ENCODE data around the gene ABR.

ABR gene

DNA sequence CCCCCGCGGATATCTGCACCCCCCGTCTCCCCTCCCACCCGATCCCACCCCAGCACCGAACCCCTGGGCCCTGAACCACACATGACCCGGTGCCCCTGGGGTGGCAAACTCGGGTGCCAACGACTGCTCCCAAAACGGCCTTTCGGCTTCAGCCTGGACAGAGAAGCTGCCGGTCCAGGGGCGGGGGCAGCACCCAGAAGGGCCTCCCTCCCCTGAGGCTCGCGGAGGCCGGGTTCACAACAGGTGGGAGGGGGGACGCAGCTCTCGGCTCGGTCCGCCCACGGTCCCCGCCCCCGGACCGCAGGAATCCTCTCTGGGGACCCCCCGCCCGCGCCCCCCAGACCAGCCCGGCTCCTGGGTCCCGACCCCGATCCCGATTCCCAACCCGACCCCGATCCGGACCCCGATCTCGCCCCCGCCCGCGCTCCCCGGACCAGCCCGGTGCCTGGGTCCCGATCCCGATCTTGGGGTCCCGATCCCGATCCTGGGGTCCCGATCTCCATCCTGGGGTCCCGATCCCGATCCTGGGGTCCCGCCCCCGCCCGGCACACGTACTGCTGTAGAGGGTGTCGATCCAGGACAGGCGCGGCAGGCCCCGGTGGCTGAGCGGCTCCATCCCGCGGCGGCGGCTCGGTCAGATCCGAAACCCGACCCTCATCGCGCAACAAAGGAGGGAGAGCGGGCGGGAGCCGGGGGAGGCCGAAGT lies 516 bp downstream of the ABR start:
- H2BK15ac ChIP-seq (ENCODE audit: low read depth, poor library complexity, severe bottlenecking) = peak overlapping the region; percentile 12
- peak overlapping the region in 1 of 2 experiments; percentile 64 for H3K14ac ChIP-seq (ENCODE audit: low read length in 2 of 2)
- peak overlapping the region in 1 of 2 experiments; percentile 72 for H3K18ac ChIP-seq (ENCODE audit: low read depth in 1 of 2, low read length in 2 of 2)
- H3K4ac ChIP-seq (ENCODE audit: low read depth in 1 of 2, low read length in 2 of 2) = no peak overlapping the region
- WGBS = 1% methylated on average over 59 of the region's 69 CpGs
- peak overlapping the region in 1 of 2 experiments; percentile 73 for H3K23ac ChIP-seq (ENCODE audit: low read length in 2 of 2)
- no peak overlapping the region for H3K27ac ChIP-seq (ENCODE audit: low read length, poor library complexity, severe bottlenecking)
- no peak overlapping the region for H2BK12ac ChIP-seq (ENCODE audit: low read length in 2 of 2)
- peaks cover 0 to 7% of the 10 kb centered on the region in 2 experiments for H3K36me3 ChIP-seq (ENCODE audit: control insufficient read depth in 1 of 2, insufficient read depth in 2 of 2, low read depth in 1 of 2, low read length in 2 of 2)
- peak overlapping the region; percentile 78 to 79 for H3K4me3 ChIP-seq (ENCODE audit: insufficient read depth in 1 of 2, low read depth in 1 of 2, low read length in 2 of 2)
- no peak overlapping the region for H2AK5ac ChIP-seq (ENCODE audit: low read length, severe bottlenecking)
- peak overlapping the region; percentile 86 for H3K4me2 ChIP-seq (ENCODE audit: low read length, poor library complexity, severe bottlenecking)
- H4K8ac ChIP-seq (ENCODE audit: low read length) = no peak overlapping the region
- H3K79me1 ChIP-seq (replicated peaks; ENCODE audit: low read length, poor library complexity, severe bottlenecking) = peaks cover 10% of the 10 kb centered on the region
- no peak overlapping the region for H2BK5ac ChIP-seq (ENCODE audit: low read depth, low read length, poor library complexity, severe bottlenecking)
- peak overlapping the region; percentile 83 for H3K9ac ChIP-seq (ENCODE audit: low read length)
- H3K4me1 ChIP-seq (ENCODE audit: control insufficient read depth, insufficient read depth, low read depth, low read length) = peaks cover 51% of the 10 kb centered on the region
- no peaks in the 10 kb centered on the region for H3K9me3 ChIP-seq (ENCODE audit: control insufficient read depth, low read length)
- DNase-seq = peak; percentile 46
- no peaks in the 10 kb centered on the region for H3K27me3 ChIP-seq (ENCODE audit: control insufficient read depth in 1 of 2, insufficient read depth in 1 of 2, low read length in 2 of 2)
- peak overlapping the region; percentile 3 for H4K91ac ChIP-seq (ENCODE audit: low read length)
- H2BK120ac ChIP-seq (ENCODE audit: low read depth, low read length) = peak overlapping the region; percentile 54
- no peak overlapping the region for H2AFZ ChIP-seq (ENCODE audit: low read depth, low read length)

DNA sequence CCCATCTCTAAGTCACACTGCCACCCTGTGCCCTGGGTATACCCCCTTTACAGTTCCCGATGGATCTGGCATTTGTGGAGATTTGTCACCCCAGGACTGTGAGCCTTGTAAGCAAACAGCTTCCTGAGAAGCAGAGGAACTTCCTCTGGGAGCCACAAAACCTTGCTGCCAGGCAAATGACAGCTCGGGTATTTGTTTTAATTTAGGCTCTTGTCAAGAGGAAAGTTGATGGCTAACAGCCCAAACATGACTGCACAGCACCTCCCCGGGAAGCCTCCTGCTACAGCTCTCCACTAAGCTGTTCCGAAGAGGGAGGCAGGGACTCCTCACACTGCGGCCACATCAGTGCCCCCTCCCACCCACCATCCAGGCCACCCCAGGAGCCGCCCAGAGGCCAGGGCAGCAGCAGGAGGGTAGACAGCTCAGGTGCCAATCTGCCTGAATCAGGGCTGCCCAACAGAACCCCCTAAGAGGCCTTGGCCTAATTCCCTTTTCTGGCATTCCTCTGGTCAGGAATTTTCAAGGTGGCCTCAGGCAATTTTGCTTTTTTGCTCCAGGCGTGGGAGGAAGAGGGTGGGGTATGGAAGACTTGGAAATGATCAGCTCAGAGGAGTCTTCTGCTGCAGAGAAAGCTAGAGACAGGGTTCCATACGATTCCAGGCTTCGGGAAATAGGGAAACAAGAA lies 2.6 kb downstream of the ABR start:
- Histone ChIP-seq H2BK15ac (ENCODE audit: low read depth, poor library complexity, severe bottlenecking) (no peak overlapping the region), H3K23ac (ENCODE audit: low read length in 2 of 2) (no peak overlapping the region), H2AK5ac (ENCODE audit: low read length, severe bottlenecking) (no peak overlapping the region), H4K8ac (ENCODE audit: low read length) (no peak overlapping the region), H4K91ac (ENCODE audit: low read length) (no peak overlapping the region), H2BK120ac (ENCODE audit: low read depth, low read length) (no peak overlapping the region), H3K4me3 (ENCODE audit: insufficient read depth in 1 of 2, low read depth in 1 of 2, low read length in 2 of 2) (peak overlapping the region in 1 of 2 experiments; percentile 22), H3K27me3 (ENCODE audit: control insufficient read depth in 1 of 2, insufficient read depth in 1 of 2, low read length in 2 of 2) (no peaks in the 10 kb centered on the region), H3K4me1 (ENCODE audit: control insufficient read depth, insufficient read depth, low read depth, low read length) (peaks cover 40% of the 10 kb centered on the region), H3K9me3 (ENCODE audit: control insufficient read depth, low read length) (no peaks in the 10 kb centered on the region), H2BK12ac (ENCODE audit: low read length in 2 of 2) (no peak overlapping the region), H3K4me2 (ENCODE audit: low read length, poor library complexity, severe bottlenecking) (peak overlapping the region; percentile 27), H3K4ac (ENCODE audit: low read depth in 1 of 2, low read length in 2 of 2) (no peak overlapping the region), H2AFZ (ENCODE audit: low read depth, low read length) (no peak overlapping the region), H3K36me3 (ENCODE audit: control insufficient read depth in 1 of 2, insufficient read depth in 2 of 2, low read depth in 1 of 2, low read length in 2 of 2) (peaks cover 7 to 8% of the 10 kb centered on the region in 2 experiments), H3K14ac (ENCODE audit: low read length in 2 of 2) (no peak overlapping the region), H3K18ac (ENCODE audit: low read depth in 1 of 2, low read length in 2 of 2) (no peak overlapping the region), H3K27ac (ENCODE audit: low read length, poor library complexity, severe bottlenecking) (peak overlapping the region; percentile 6), H2BK5ac (ENCODE audit: low read depth, low read length, poor library complexity, severe bottlenecking) (no peak overlapping the region), H3K9ac (ENCODE audit: low read length) (peak overlapping the region; percentile 9), H3K79me1 (replicated peaks; ENCODE audit: low read length, poor library complexity, severe bottlenecking) (peaks cover 22% of the 10 kb centered on the region)
- WGBS = 38% methylated on average over 9 of the region's 9 CpGs
- DNase-seq = no peak

GRCh38 chr17:1174263-1174880 lies 5.4 kb downstream of the ABR start:
- H4K91ac ChIP-seq (ENCODE audit: low read length) = no peak overlapping the region

More at GRCh38 chr17:1174263-1174880, 5.4 kb downstream of the ABR start:
- Histone ChIP-seq H3K9ac (ENCODE audit: low read length) (no peak overlapping the region), H3K23ac (ENCODE audit: low read length in 2 of 2) (no peak overlapping the region), H3K18ac (ENCODE audit: low read depth in 1 of 2, low read length in 2 of 2) (no peak overlapping the region), H2AFZ (ENCODE audit: low read depth, low read length) (no peak overlapping the region), H3K4me3 (ENCODE audit: insufficient read depth in 1 of 2, low read depth in 1 of 2, low read length in 2 of 2) (no peak overlapping the region), H3K27ac (ENCODE audit: low read length, poor library complexity, severe bottlenecking) (no peak overlapping the region), H3K27me3 (ENCODE audit: control insufficient read depth in 1 of 2, insufficient read depth in 1 of 2, low read length in 2 of 2) (no peaks in the 10 kb centered on the region), H3K4me1 (ENCODE audit: control insufficient read depth, insufficient read depth, low read depth, low read length) (peaks cover 28% of the 10 kb centered on the region), H2AK5ac (ENCODE audit: low read length, severe bottlenecking) (no peak overlapping the region), H2BK12ac (ENCODE audit: low read length in 2 of 2) (no peak overlapping the region), H3K14ac (ENCODE audit: low read length in 2 of 2) (no peak overlapping the region), H3K79me1 (replicated peaks; ENCODE audit: low read length, poor library complexity, severe bottlenecking) (peaks cover 40% of the 10 kb centered on the region), H2BK120ac (ENCODE audit: low read depth, low read length) (no peak overlapping the region), H3K4me2 (ENCODE audit: low read length, poor library complexity, severe bottlenecking) (no peak overlapping the region), H3K36me3 (ENCODE audit: control insufficient read depth in 1 of 2, insufficient read depth in 2 of 2, low read depth in 1 of 2, low read length in 2 of 2) (peaks cover 12 to 23% of the 10 kb centered on the region in 2 experiments), H3K4ac (ENCODE audit: low read depth in 1 of 2, low read length in 2 of 2) (no peak overlapping the region), H2BK15ac (ENCODE audit: low read depth, poor library complexity, severe bottlenecking) (no peak overlapping the region), H2BK5ac (ENCODE audit: low read depth, low read length, poor library complexity, severe bottlenecking) (no peak overlapping the region), H4K8ac (ENCODE audit: low read length) (no peak overlapping the region), H3K9me3 (ENCODE audit: control insufficient read depth, low read length) (no peaks in the 10 kb centered on the region)
- no peak for DNase-seq
- 91% methylated on average over 11 of the region's 11 CpGs for WGBS
